GM19351 (cell line): ENCODE measurements around the gene PARD3.

Experiments used
- ATAC-seq: cut with Tn5 transposase; IDR thresholded peaks from one replicate; pipeline ENCODE4 v1.9.1; 2021; ENCODE audit warnings: mild to moderate bottlenecking, moderate library complexity; ENCODE audit not compliant: unreplicated experiment

The PARD3 gene

GRCh38 chr10:34206935-34207268 is 608.2 kb downstream of the PARD3 start:
- no peak for ATAC-seq

- no peak for ATAC-seq
These were observed 608.8 kb downstream of the PARD3 start for GRCh38 chr10:34206078-34206934.

GRCh38 chr10:34205452-34205851 is 609.6 kb downstream of the PARD3 start:
- ATAC-seq = no peak

- ATAC-seq = no peak
These were observed 611.0 kb downstream of the PARD3 start for GRCh38 chr10:34203966-34204630.

GRCh38 chr10:34200355-34200901 is 614.7 kb downstream of the PARD3 start:
- no peak for ATAC-seq

GRCh38 chr10:34198953-34199352 is 616.1 kb downstream of the PARD3 start:
- no peak for ATAC-seq

- no peak for ATAC-seq
These were observed 619.0 kb downstream of the PARD3 start for GRCh38 chr10:34196058-34196433.

GRCh38 chr10:34195364-34196057 is 619.6 kb downstream of the PARD3 start:
- no peak for ATAC-seq

- no peak for ATAC-seq
These were observed 621.0 kb downstream of the PARD3 start for GRCh38 chr10:34193931-34194626.

- no peak for ATAC-seq
These were observed 622.5 kb downstream of the PARD3 start for GRCh38 chr10:34192646-34193045.

- ATAC-seq = no peak
These were observed 623.7 kb downstream of the PARD3 start for GRCh38 chr10:34191406-34191805.

GRCh38 chr10:34190580-34190979 is 624.5 kb downstream of the PARD3 start:
- no peak for ATAC-seq

GRCh38 chr10:34189830-34190229 is 625.3 kb downstream of the PARD3 start:
- ATAC-seq = no peak

GRCh38 chr10:34188221-34188620 is 626.9 kb downstream of the PARD3 start:
- ATAC-seq = no peak

GRCh38 chr10:34187201-34187600 is 627.9 kb downstream of the PARD3 start:
- ATAC-seq = no peak

GRCh38 chr10:34186745-34187144 is 628.4 kb downstream of the PARD3 start:
- ATAC-seq = no peak

- no peak for ATAC-seq
These were observed 629.1 kb downstream of the PARD3 start for GRCh38 chr10:34185998-34186397.

GRCh38 chr10:34184939-34185386 is 630.1 kb downstream of the PARD3 start:
- no peak for ATAC-seq

- no peak for ATAC-seq
These were observed 630.7 kb downstream of the PARD3 start for GRCh38 chr10:34184397-34184796.

- no peak for ATAC-seq
These were observed 631.9 kb downstream of the PARD3 start for GRCh38 chr10:34183016-34183796.
